Kidney (tissue), 14 donors: ENCODE data around the gene ALK. TPM values are rescaled to one million over a fixed set of nuclear protein-coding genes. Genes with fewer than 3 reads are reported as not detected.

Experiments used
- DNase-seq, 5 donors: peaks; one replicate each; pipeline ENCODE4 v3.0.0-alpha.2; 2013 to 2020
- FAIRE-seq: peaks from 2 replicates; lab custom pipeline; 2012; peaks lifted over from hg19 to GRCh38; lab: Jason Lieb, UNC
- H3K27ac ChIP-seq, 2 donors: one replicate each; pipeline ENCODE4 v1.7.0; 2013; ENCODE audit warnings: low read depth in 2 of 2, low read length in 2 of 2, inconsistent platforms in 1 of 2
- H3K27me3 ChIP-seq: one replicate; pipeline ENCODE4 v1.7.1; 2013; ENCODE audit warnings: low read length, inconsistent platforms; ENCODE audit not compliant: control insufficient read depth, insufficient read depth
- H3K36me3 ChIP-seq, 3 donors: one replicate each; pipeline versions ENCODE4 v1.7.0 to v1.7.1; 2013; ENCODE audit warnings: low read length in 3 of 3, control low read depth in 1 of 3, inconsistent platforms in 1 of 3; ENCODE audit not compliant: insufficient read depth in 3 of 3, control insufficient read depth in 2 of 3
- H3K4me1 ChIP-seq, 3 donors: one replicate each; pipeline versions ENCODE4 v1.7.0 to v1.7.1; 2013; ENCODE audit warnings: low read length in 3 of 3, inconsistent platforms in 1 of 3, low read depth in 1 of 3; ENCODE audit not compliant: control insufficient read depth in 2 of 3, insufficient read depth in 2 of 3
- H3K4me3 ChIP-seq, 3 donors: one replicate each; pipeline versions ENCODE4 v1.7.0 to v1.8.1; 2013; ENCODE audit warnings: low read length in 3 of 3, control low read depth in 1 of 3, inconsistent platforms in 1 of 3
- H3K9ac ChIP-seq, 3 donors: one replicate each; pipeline versions ENCODE4 v1.7.0 to v1.7.1; 2013; ENCODE audit warnings: low read length in 3 of 3, control low read depth in 1 of 3, inconsistent platforms in 1 of 3
- H3K9me3 ChIP-seq, 3 donors: one replicate each; pipeline versions ENCODE4 v1.7.0 to v1.7.1; 2013; ENCODE audit warnings: low read length in 3 of 3, control low read depth in 1 of 3, inconsistent platforms in 1 of 3; ENCODE audit not compliant: control insufficient read depth in 2 of 3, insufficient read depth in 1 of 3
- CTCF ChIP-seq: IDR thresholded peaks from 3 replicates; pipeline ENCODE4 v1.5.1; 2012; ENCODE audit warnings: mild to moderate bottlenecking, moderate library complexity, borderline replicate concordance; ENCODE audit not compliant: insufficient read depth; ENCODE audit errors: extremely low read depth
- intact Hi-C: fragments of 100-400 bp; cut with DNase I; formaldehyde crosslinking; loops from one replicate; pipeline ENCODE4 v1.11.1; 2022
- polyA plus RNA-seq: library from polyadenylated mRNA; stranded (reverse); fragments of 350-450 nt; fragmentation: Illumina TruSeq; extraction: RNeasy Lipid Tissue Mini Kit (QIAGEN cat#74804); gene quantifications from one replicate; pipeline ENCODE4 v1.2.3, GENCODE V29; 2014; ENCODE audit warnings: low read depth, low replicate concordance; ENCODE audit not compliant: insufficient read depth
- total RNA-seq: library from RNA; stranded (reverse); fragmentation: NEBNext Ultra II Directional; extraction: Animal tissue kit (Norgen Biotek cat#: 25700); gene quantifications from one replicate; pipeline ENCODE4 v1.2.1, GENCODE V29; 2021
- donor health status: control.
- donor health status: control.
- donor health status: control.
- donor health status: control.
- donor health status: control.
- donor health status: DM: yes; HTN: yes; CAD: no.
- donor health status: Normal renal cell carcinoma (clear cell type).

Gene ALK
- total and polyA plus RNA-seq, 2 donors from 2014 or later = 0.13 TPM; not detected in 1

GRCh38 chr2:29524652-29525051, 396.7 kb downstream of the ALK start:
- Histone ChIP-seq H3K27me3 (no peaks in the 10 kb centered on the region), H3K9me3 (no peaks in the 10 kb centered on the region), H3K36me3 (no peaks in the 10 kb centered on the region), H3K27ac (no peak overlapping the region), H3K4me3 (no peak overlapping the region), H3K9ac (no peak overlapping the region), H3K4me1 (no peaks in the 10 kb centered on the region)
- no peak for DNase-seq
- FAIRE-seq = no peak
- no peak for TF ChIP-seq CTCF
- intact Hi-C loops = no loop called here

GRCh38 chr2:29522951-29523669, 398.3 kb downstream of the ALK start:
- Histone ChIP-seq H3K27me3 (no peaks in the 10 kb centered on the region), H3K27ac (no peak overlapping the region), H3K36me3 (no peaks in the 10 kb centered on the region), H3K4me1 (no peaks in the 10 kb centered on the region), H3K4me3 (no peak overlapping the region), H3K9ac (no peak overlapping the region), H3K9me3 (no peaks in the 10 kb centered on the region)
- TF ChIP-seq CTCF = no peak
- no peak for DNase-seq
- FAIRE-seq = no peak
- intact Hi-C loops = no loop called here

- no peak for DNase-seq
- Histone ChIP-seq H3K9ac (no peak overlapping the region), H3K4me3 (no peak overlapping the region), H3K36me3 (no peaks in the 10 kb centered on the region), H3K9me3 (no peaks in the 10 kb centered on the region), H3K27me3 (no peaks in the 10 kb centered on the region), H3K4me1 (no peaks in the 10 kb centered on the region), H3K27ac (no peak overlapping the region)
- no peak for TF ChIP-seq CTCF
- FAIRE-seq = no peak
- intact Hi-C loops = no loop called here
Measured at GRCh38 chr2:29520001-29520400, 401.4 kb downstream of the ALK start.
